Thymus (tissue), 11 donors: ENCODE measurements around the gene STRA6. TPM values are rescaled to one million over a fixed set of nuclear protein-coding genes. Genes with fewer than 3 reads are reported as not detected.
A peak's percentile ranks its signal among the peaks of the same experiment; 100 is the strongest.

Experiments
- DNase-seq, 9 donors: peaks; one replicate each; pipeline ENCODE4 v3.0.0-alpha.2; 2013; ENCODE audit warnings: low spot score in 9 of 9, low read depth in 6 of 9, missing footprints in 1 of 9
- H3K27ac ChIP-seq, 2 donors: one replicate each; pipeline ENCODE4 v1.5.1; 2013; ENCODE audit warnings: control low read depth in 1 of 2, low read depth in 1 of 2, low read length in 1 of 2, mild to moderate bottlenecking in 1 of 2, moderate library complexity in 1 of 2
- H3K27me3 ChIP-seq, 2 donors: one replicate each; pipeline ENCODE4 v1.5.1; 2013; ENCODE audit warnings: low read length in 1 of 2; ENCODE audit not compliant: control insufficient read depth in 2 of 2, insufficient read depth in 1 of 2
- H3K36me3 ChIP-seq, 2 donors: one replicate each; pipeline ENCODE4 v1.5.1; 2013; ENCODE audit warnings: low read length in 1 of 2, mild to moderate bottlenecking in 1 of 2, moderate library complexity in 1 of 2; ENCODE audit not compliant: control insufficient read depth in 2 of 2, insufficient read depth in 2 of 2
- H3K4me1 ChIP-seq, 2 donors: one replicate each; pipeline ENCODE4 v1.5.1; 2013; ENCODE audit warnings: low read length in 2 of 2; ENCODE audit not compliant: control insufficient read depth in 2 of 2, insufficient read depth in 2 of 2
- H3K4me3 ChIP-seq, 2 donors: one replicate each; pipeline ENCODE4 v1.5.1; 2013; ENCODE audit warnings: low read length in 2 of 2, control low read depth in 1 of 2, mild to moderate bottlenecking in 1 of 2
- H3K9me3 ChIP-seq, 2 donors: one replicate each; pipeline ENCODE4 v1.5.1; 2013; ENCODE audit warnings: low read length in 1 of 2, mild to moderate bottlenecking in 1 of 2; ENCODE audit not compliant: control insufficient read depth in 2 of 2, insufficient read depth in 1 of 2
- WGBS: extraction: QIAGEN DNeasy Blood & Tissue Kit; methylation state at CpG from one replicate; pipeline ENCODE4 v1.1.7; 2013; 5-methylcytosine and 5-hydroxymethylcytosine counted together
- polyA plus RNA-seq: library from polyadenylated mRNA; stranded (reverse); fragments of 200-250 nt; gene quantifications from one replicate; pipeline ENCODE4 v1.2.3, GENCODE V29; 2013
- total RNA-seq: library from RNA; stranded (reverse); fragments of 120-200 nt; gene quantifications from one replicate; pipeline ENCODE4 v1.2.4, GENCODE V29; 2013
- donor health status: healthy.

STRA6 gene
- total and polyA plus RNA-seq, 2 donors = 0.68 to 2.6 TPM

GRCh38 chr15:74146277-74146800 lies 56.2 kb downstream of the STRA6 start:
- Histone ChIP-seq H3K4me1 (no peaks in the 10 kb centered on the region), H3K4me3 (no peak overlapping the region), H3K27ac (no peak overlapping the region), H3K9me3 (peaks cover 0 to 3% of the 10 kb centered on the region in 2 donors), H3K27me3 (peaks cover 2 to 29% of the 10 kb centered on the region in 2 donors), H3K36me3 (no peaks in the 10 kb centered on the region)
- no peak for DNase-seq
- WGBS = 100% methylated on average over 1 of the region's 1 CpG

- peaks cover 11 to 41% of the 10 kb centered on the region in 2 donors for H3K27me3 ChIP-seq
Measured at GRCh38 chr15:74144153-74144775, 58.3 kb downstream of the STRA6 start.

GRCh38 chr15:74141591-74141990 lies 61.0 kb downstream of the STRA6 start:
- Histone ChIP-seq H3K27me3 (peaks cover 30 to 63% of the 10 kb centered on the region in 2 donors), H3K36me3 (no peaks in the 10 kb centered on the region), H3K4me1 (peaks cover 3 to 9% of the 10 kb centered on the region in 2 donors), H3K27ac (no peak overlapping the region), H3K4me3 (no peak overlapping the region), H3K9me3 (peaks cover 0 to 3% of the 10 kb centered on the region in 2 donors)
- DNase-seq = no peak
- 100% methylated on average over 1 of the region's 1 CpG for WGBS

More at GRCh38 chr15:74144153-74144775, 58.3 kb downstream of the STRA6 start:
- no peak overlapping the region for H3K27ac ChIP-seq
- no peak overlapping the region for H3K4me3 ChIP-seq
- H3K36me3 ChIP-seq = no peaks in the 10 kb centered on the region
- peaks cover 0 to 3% of the 10 kb centered on the region in 2 donors for H3K9me3 ChIP-seq
- no peak for DNase-seq
- 82% methylated on average over 6 of the region's 6 CpGs for whole genome bisulfite sequencing
- H3K4me1 ChIP-seq = no peaks in the 10 kb centered on the region

- Histone ChIP-seq H3K4me3 (no peak overlapping the region), H3K27me3 (peaks cover 59 to 77% of the 10 kb centered on the region in 2 donors), H3K9me3 (peaks cover 1 to 19% of the 10 kb centered on the region in 2 donors), H3K27ac (no peak overlapping the region), H3K4me1 (peaks cover 4 to 19% of the 10 kb centered on the region in 2 donors), H3K36me3 (no peaks in the 10 kb centered on the region)
- no peak for DNase-seq
- WGBS = 94% methylated on average over 4 of the region's 4 CpGs
Measured at GRCh38 chr15:74138642-74139041, 63.9 kb downstream of the STRA6 start.

GRCh38 chr15:74137537-74137894 lies 65.1 kb downstream of the STRA6 start:
- Histone ChIP-seq H3K4me3 (no peak overlapping the region), H3K27me3 (peaks cover 69 to 88% of the 10 kb centered on the region in 2 donors), H3K36me3 (no peaks in the 10 kb centered on the region), H3K9me3 (peaks cover 5 to 29% of the 10 kb centered on the region in 2 donors), H3K27ac (no peak overlapping the region), H3K4me1 (peaks cover 4 to 19% of the 10 kb centered on the region in 2 donors)
- no peak for DNase-seq
- 65% methylated on average over 2 of the region's 2 CpGs for WGBS

- peaks cover 4 to 19% of the 10 kb centered on the region in 2 donors for H3K4me1 ChIP-seq
Measured at GRCh38 chr15:74136814-74137536, 65.6 kb downstream of the STRA6 start.

GRCh38 chr15:74136540-74136813 lies 66.1 kb downstream of the STRA6 start:
- H3K27me3 ChIP-seq = peaks cover 77 to 91% of the 10 kb centered on the region in 2 donors
- H3K4me1 ChIP-seq = peaks cover 4 to 19% of the 10 kb centered on the region in 2 donors
- WGBS = 3% methylated on average over 26 of the region's 26 CpGs
- peak overlapping the region; percentile 5 to 42 for H3K4me3 ChIP-seq
- no peak for DNase-seq
- peaks cover 5 to 29% of the 10 kb centered on the region in 2 donors for H3K9me3 ChIP-seq
- no peak overlapping the region for H3K27ac ChIP-seq
- no peaks in the 10 kb centered on the region for H3K36me3 ChIP-seq

More at GRCh38 chr15:74136814-74137536, 65.6 kb downstream of the STRA6 start:
- Histone ChIP-seq H3K4me3 (peak overlapping the region; percentile 5 to 42), H3K27me3 (peaks cover 72 to 91% of the 10 kb centered on the region in 2 donors), H3K27ac (peak overlapping the region in 1 of 2 donors; percentile 2), H3K36me3 (no peaks in the 10 kb centered on the region), H3K9me3 (peaks cover 5 to 29% of the 10 kb centered on the region in 2 donors)
- WGBS = 21% methylated on average over 18 of the region's 18 CpGs
- DNase-seq = no peak

GRCh38 chr15:74135041-74135565 lies 67.5 kb downstream of the STRA6 start:
- Histone ChIP-seq H3K4me1 (peaks cover 4 to 19% of the 10 kb centered on the region in 2 donors), H3K9me3 (peaks cover 5 to 29% of the 10 kb centered on the region in 2 donors), H3K27me3 (peaks cover 85 to 99% of the 10 kb centered on the region in 2 donors), H3K4me3 (no peak overlapping the region), H3K27ac (no peak overlapping the region), H3K36me3 (no peaks in the 10 kb centered on the region)
- 9% methylated on average over 27 of the region's 27 CpGs for WGBS
- no peak for DNase-seq
